Measurements from ENCODE around the gene SHANK3. TPM values are rescaled to one million over a fixed set of nuclear protein-coding genes. Genes with fewer than 3 reads are reported as not detected.
"Not testable (repeated sequence)": the region's sequence is repeated elsewhere in the genome, so short reads cannot be mapped to it uniquely, and the experiment has no call there.

The SHANK3 gene
- total and polyA plus RNA-seq, 3 experiments from 2014 or later, result 0.07 TPM; not detected in 1

- Histone ChIP-seq H3K4me3 (ENCODE audit: low read length) (no peak overlapping the region), H3K36me3 (ENCODE audit: insufficient read depth, low read length) (no peaks in the 10 kb centered on the region), H3K27me3 (ENCODE audit: insufficient read depth, low read length, poor library complexity, severe bottlenecking) (peaks cover 22% of the 10 kb centered on the region), H3K4me1 (ENCODE audit: insufficient read depth, low read length) (no peaks in the 10 kb centered on the region), H3K9me3 (ENCODE audit: low read length) (no peaks in the 10 kb centered on the region), H3K27ac (ENCODE audit: low read depth, low read length) (no peak overlapping the region)
- Mint-ChIP-seq H3K4me1 (no peaks in the 10 kb centered on the region), H3K36me3 (no peaks in the 10 kb centered on the region), H3K27me3 (peaks cover 13 to 23% of the 10 kb centered on the region in 2 donors), H3K4me3 (no peak overlapping the region), H3K9me3 (no peaks in the 10 kb centered on the region), H3K27ac (peak overlapping the region in 1 of 8 donors; percentile 29)
- CTCF ChIA-PET, result no interaction called here
- POLR2A ChIA-PET, result no interaction called here
- no peak for DNase-seq
Measured at GRCh38 chr22:50640857-50641647, 31.6 kb upstream of the SHANK3 start.

GRCh38 chr22:50641696-50642607 is 30.7 kb upstream of the SHANK3 start:
- H3K27me3 Mint-ChIP-seq, result peaks cover 17 to 29% of the 10 kb centered on the region in 2 donors
- no peaks in the 10 kb centered on the region for H3K4me1 ChIP-seq (ENCODE audit: insufficient read depth, low read length)
- no peak overlapping the region for H3K27ac ChIP-seq (ENCODE audit: low read depth, low read length)
- POLR2A ChIA-PET, result no interaction called here
- H3K27ac Mint-ChIP-seq, result no peak overlapping the region
- no peaks in the 10 kb centered on the region for H3K36me3 ChIP-seq (ENCODE audit: insufficient read depth, low read length)
- H3K9me3 ChIP-seq (ENCODE audit: low read length), result no peaks in the 10 kb centered on the region
- H3K4me1 Mint-ChIP-seq, result no peaks in the 10 kb centered on the region
- peaks cover 23% of the 10 kb centered on the region for H3K27me3 ChIP-seq (ENCODE audit: insufficient read depth, low read length, poor library complexity, severe bottlenecking)
- no peak overlapping the region for H3K4me3 ChIP-seq (ENCODE audit: low read length)
- CTCF ChIA-PET, result no interaction called here
- H3K9me3 Mint-ChIP-seq, result no peaks in the 10 kb centered on the region
- no peak for DNase-seq
- no peak overlapping the region for H3K4me3 Mint-ChIP-seq
- H3K36me3 Mint-ChIP-seq, result no peaks in the 10 kb centered on the region

- DNase-seq; POLR2A ChIA-PET; H3K9me3 ChIP-seq (ENCODE audit: low read length); H3K27ac ChIP-seq (ENCODE audit: low read depth, low read length); H3K4me1 Mint-ChIP-seq; H3K27ac Mint-ChIP-seq; H3K36me3 ChIP-seq (ENCODE audit: insufficient read depth, low read length); CTCF ChIA-PET; H3K4me1 ChIP-seq (ENCODE audit: insufficient read depth, low read length); H3K9me3 Mint-ChIP-seq; H3K4me3 Mint-ChIP-seq; H3K36me3 Mint-ChIP-seq; H3K4me3 ChIP-seq (ENCODE audit: low read length): not testable (repeated sequence)
- peaks cover 23% of the 10 kb centered on the region for H3K27me3 ChIP-seq (ENCODE audit: insufficient read depth, low read length, poor library complexity, severe bottlenecking)
- H3K27me3 Mint-ChIP-seq, result peaks cover 17 to 29% of the 10 kb centered on the region in 2 donors
Measured at GRCh38 chr22:50643021-50643820, 29.4 kb upstream of the SHANK3 start.

GRCh38 chr22:50643821-50644101 is 28.9 kb upstream of the SHANK3 start:
- H3K4me3 ChIP-seq (ENCODE audit: low read length); H3K9me3 Mint-ChIP-seq; H3K36me3 ChIP-seq (ENCODE audit: insufficient read depth, low read length); H3K4me1 ChIP-seq (ENCODE audit: insufficient read depth, low read length); H3K9me3 ChIP-seq (ENCODE audit: low read length); H3K4me3 Mint-ChIP-seq; POLR2A ChIA-PET; H3K27ac Mint-ChIP-seq; H3K36me3 Mint-ChIP-seq; H3K27ac ChIP-seq (ENCODE audit: low read depth, low read length); CTCF ChIA-PET; DNase-seq; H3K4me1 Mint-ChIP-seq: not testable (repeated sequence)
- H3K27me3 Mint-ChIP-seq, result peaks cover 17 to 29% of the 10 kb centered on the region in 2 donors
- H3K27me3 ChIP-seq (ENCODE audit: insufficient read depth, low read length, poor library complexity, severe bottlenecking), result peaks cover 23% of the 10 kb centered on the region

- DNase-seq, result no peak
- POLR2A ChIA-PET, result no interaction called here
- Mint-ChIP-seq H3K9me3 (peaks cover 0 to 4% (median 2%) of the 10 kb centered on the region in 5 donors), H3K36me3 (peaks cover 0 to 2% (median 0%) of the 10 kb centered on the region in 3 donors), H3K27me3 (peaks cover 4 to 28% of the 10 kb centered on the region in 2 donors), H3K4me3 (no peak overlapping the region), H3K4me1 (no peaks in the 10 kb centered on the region), H3K27ac (no peak overlapping the region)
- Histone ChIP-seq H3K36me3 (ENCODE audit: insufficient read depth, low read length) (no peaks in the 10 kb centered on the region), H3K4me3 (ENCODE audit: low read length) (no peak overlapping the region), H3K9me3 (ENCODE audit: low read length) (no peaks in the 10 kb centered on the region), H3K4me1 (ENCODE audit: insufficient read depth, low read length) (no peaks in the 10 kb centered on the region), H3K27me3 (ENCODE audit: insufficient read depth, low read length, poor library complexity, severe bottlenecking) (no peaks in the 10 kb centered on the region), H3K27ac (ENCODE audit: low read depth, low read length) (no peak overlapping the region)
- CTCF ChIA-PET, result no interaction called here
Measured at GRCh38 chr22:50653256-50653655, 19.4 kb upstream of the SHANK3 start.

- CTCF ChIA-PET; H3K4me3 ChIP-seq (ENCODE audit: low read length): not testable (repeated sequence)
Measured at GRCh38 chr22:50654664-50655063, 18.0 kb upstream of the SHANK3 start.

GRCh38 chr22:50656122-50657070 is 16.2 kb upstream of the SHANK3 start:
- H3K4me1 ChIP-seq (ENCODE audit: insufficient read depth, low read length), result no peaks in the 10 kb centered on the region
- Mint-ChIP-seq H3K4me1 (no peaks in the 10 kb centered on the region), H3K27me3 (peaks cover 10 to 33% of the 10 kb centered on the region in 2 donors), H3K9me3 (no peaks in the 10 kb centered on the region), H3K36me3 (peaks cover 0 to 2% (median 0%) of the 10 kb centered on the region in 3 donors), H3K27ac (no peak overlapping the region), H3K4me3 (no peak overlapping the region)
- no peak overlapping the region for H3K4me3 ChIP-seq (ENCODE audit: low read length)
- no peak overlapping the region for H3K27ac ChIP-seq (ENCODE audit: low read depth, low read length)
- ChIA-PET POLR2A (no interaction called here), CTCF (no interaction called here)
- H3K36me3 ChIP-seq (ENCODE audit: insufficient read depth, low read length), result no peaks in the 10 kb centered on the region
- H3K9me3 ChIP-seq (ENCODE audit: low read length), result no peaks in the 10 kb centered on the region
- no peak for DNase-seq
- H3K27me3 ChIP-seq (ENCODE audit: insufficient read depth, low read length, poor library complexity, severe bottlenecking), result no peaks in the 10 kb centered on the region

More at GRCh38 chr22:50654664-50655063, 18.0 kb upstream of the SHANK3 start:
- H3K27me3 ChIP-seq (ENCODE audit: insufficient read depth, low read length, poor library complexity, severe bottlenecking); H3K36me3 Mint-ChIP-seq; H3K4me1 ChIP-seq (ENCODE audit: insufficient read depth, low read length); H3K27ac Mint-ChIP-seq; H3K36me3 ChIP-seq (ENCODE audit: insufficient read depth, low read length); H3K4me1 Mint-ChIP-seq; H3K9me3 ChIP-seq (ENCODE audit: low read length); H3K27ac ChIP-seq (ENCODE audit: low read depth, low read length); DNase-seq; POLR2A ChIA-PET; H3K9me3 Mint-ChIP-seq: not testable (repeated sequence)
- peaks cover 8 to 28% of the 10 kb centered on the region in 2 donors for H3K27me3 Mint-ChIP-seq
- H3K4me3 Mint-ChIP-seq, result peak overlapping the region in 1 of 7 donors; percentile 16

Data from CD8-positive, alpha-beta memory T cell (primary cell).